MM.1S (cell line): ENCODE measurements around the gene KIAA1586.

ENCODE experiments used
- DNase-seq: peaks from one replicate; pipeline ENCODE4 v3.0.0-alpha.2; 2015
- H2AFZ ChIP-seq: fragments of 300-600 bp; sonication (generic); 2 replicates; pipeline ENCODE4 v1.6.0; 2016; ENCODE audit warnings: antibody characterized with exemption, low read length
- H3F3A ChIP-seq: fragments of 300-600 bp; sonication (generic); 2 replicates; pipeline ENCODE4 v1.6.1; 2016; ENCODE audit warnings: mild to moderate bottlenecking, antibody characterized with exemption, low read length, moderate library complexity, mixed read lengths; ENCODE audit not compliant: insufficient read depth
- H3K27ac ChIP-seq: fragments of 300-600 bp; sonication (generic); 2 replicates; pipeline ENCODE4 v1.5.1; 2016; ENCODE audit warnings: mild to moderate bottlenecking, low read length
- H3K27me3 ChIP-seq: fragments of 300-600 bp; sonication (generic); replicated peaks from 2 replicates; pipeline ENCODE4 v1.6.0; 2016; ENCODE audit warnings: low read length; ENCODE audit not compliant: insufficient read depth
- H3K36me3 ChIP-seq: fragments of 300-600 bp; sonication (generic); replicated peaks from 2 replicates; pipeline ENCODE4 v1.6.1; 2016; ENCODE audit warnings: mild to moderate bottlenecking, low read length, mixed read lengths; ENCODE audit not compliant: insufficient read depth
- H3K4me1 ChIP-seq: fragments of 300-600 bp; sonication (generic); 2 replicates; pipeline ENCODE4 v1.6.1; 2016; ENCODE audit warnings: low read length, mixed read lengths
- H3K4me2 ChIP-seq: fragments of 300-600 bp; sonication (generic); 2 replicates; pipeline ENCODE4 v1.6.0; 2016; ENCODE audit warnings: low read depth, low read length
- H3K4me3 ChIP-seq: fragments of 300-600 bp; sonication (generic); 2 replicates; pipeline ENCODE4 v1.5.1; 2016; ENCODE audit warnings: low read length, mixed read lengths
- H3K79me2 ChIP-seq: fragments of 300-600 bp; sonication (generic); 2 replicates; pipeline ENCODE4 v1.6.1; 2016; ENCODE audit warnings: mixed run types, low read length, mixed read lengths
- H3K9ac ChIP-seq: fragments of 300-600 bp; sonication (generic); 2 replicates; pipeline ENCODE4 v1.6.1; 2016; ENCODE audit warnings: low read length, mixed read lengths
- H3K9me2 ChIP-seq: fragments of 300-600 bp; sonication (generic); replicated peaks from 2 replicates; pipeline ENCODE4 v1.6.1; 2016; ENCODE audit warnings: mild to moderate bottlenecking, low read length, mixed read lengths; ENCODE audit not compliant: insufficient read depth
- H3K9me3 ChIP-seq: fragments of 300-600 bp; sonication (generic); replicated peaks from 2 replicates; pipeline ENCODE4 v1.6.1; 2016; ENCODE audit warnings: mild to moderate bottlenecking, low read length, mixed read lengths; ENCODE audit not compliant: insufficient read depth
- H4K20me1 ChIP-seq: fragments of 300-600 bp; sonication (generic); 2 replicates; pipeline ENCODE4 v1.6.1; 2016; ENCODE audit warnings: mild to moderate bottlenecking, low read length, moderate library complexity, mixed read lengths; ENCODE audit not compliant: insufficient read depth
- EZH2 ChIP-seq: fragments of 300-600 bp; sonication (generic); optimal IDR thresholded peaks from 2 replicates; pipeline ENCODE3; 2017; ENCODE audit warnings: low read depth, mild to moderate bottlenecking, antibody characterized with exemption, low read length, mixed read lengths
- EZH2phosphoT487 ChIP-seq: fragments of 300-600 bp; sonication (generic); IDR thresholded peaks from 2 replicates; pipeline ENCODE4 v1.6.1; 2018; ENCODE audit warnings: antibody characterized with exemption, low read length
- TF ChIP-seq, protein P1 (sequence below): fragments of 300-600 bp; sonication (generic); IDR thresholded peaks from 2 replicates; pipeline ENCODE4 v1.5.1; 2016; ENCODE audit warnings: antibody characterized with exemption, low read length, mixed read lengths

KIAA1586 gene

DNA sequence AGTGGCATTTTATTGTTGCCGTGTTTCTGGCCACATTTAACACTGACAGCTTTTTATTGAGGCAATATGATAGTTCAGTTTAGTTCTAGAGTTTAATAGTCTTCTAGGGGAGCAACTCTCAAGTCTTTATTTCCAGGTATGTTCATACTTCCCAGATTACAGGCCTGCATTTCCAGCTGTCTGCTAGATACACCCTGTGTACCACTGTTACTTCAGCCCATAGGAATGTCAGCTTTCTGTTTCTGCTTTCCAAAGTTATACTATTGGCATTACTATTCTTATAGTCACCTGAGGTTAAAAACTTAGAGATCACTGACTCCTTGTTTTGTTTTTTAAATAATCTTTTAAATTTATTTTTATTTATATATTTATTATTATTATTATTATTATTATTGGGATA, 51.1 kb downstream of the KIAA1586 start:
- Histone ChIP-seq H3K9me2 (no peaks in the 10 kb centered on the region), H3F3A (no peaks in the 10 kb centered on the region), H2AFZ (no peak overlapping the region), H3K27ac (no peak overlapping the region), H3K4me1 (peaks cover 7% of the 10 kb centered on the region; the same call in 1 of the 2 replicates), H3K36me3 (peaks cover 18% of the 10 kb centered on the region), H3K27me3 (no peaks in the 10 kb centered on the region), H3K79me2 (peaks cover 90% of the 10 kb centered on the region), H3K9ac (no peak overlapping the region), H3K4me2 (no peak overlapping the region), H3K4me3 (no peak overlapping the region), H3K9me3 (no peaks in the 10 kb centered on the region), H4K20me1 (no peaks in the 10 kb centered on the region; the same call in 1 of the 2 replicates)
- no peak for DNase-seq
- no peak for TF ChIP-seq EZH2
- TF ChIP-seq, protein P1, sequence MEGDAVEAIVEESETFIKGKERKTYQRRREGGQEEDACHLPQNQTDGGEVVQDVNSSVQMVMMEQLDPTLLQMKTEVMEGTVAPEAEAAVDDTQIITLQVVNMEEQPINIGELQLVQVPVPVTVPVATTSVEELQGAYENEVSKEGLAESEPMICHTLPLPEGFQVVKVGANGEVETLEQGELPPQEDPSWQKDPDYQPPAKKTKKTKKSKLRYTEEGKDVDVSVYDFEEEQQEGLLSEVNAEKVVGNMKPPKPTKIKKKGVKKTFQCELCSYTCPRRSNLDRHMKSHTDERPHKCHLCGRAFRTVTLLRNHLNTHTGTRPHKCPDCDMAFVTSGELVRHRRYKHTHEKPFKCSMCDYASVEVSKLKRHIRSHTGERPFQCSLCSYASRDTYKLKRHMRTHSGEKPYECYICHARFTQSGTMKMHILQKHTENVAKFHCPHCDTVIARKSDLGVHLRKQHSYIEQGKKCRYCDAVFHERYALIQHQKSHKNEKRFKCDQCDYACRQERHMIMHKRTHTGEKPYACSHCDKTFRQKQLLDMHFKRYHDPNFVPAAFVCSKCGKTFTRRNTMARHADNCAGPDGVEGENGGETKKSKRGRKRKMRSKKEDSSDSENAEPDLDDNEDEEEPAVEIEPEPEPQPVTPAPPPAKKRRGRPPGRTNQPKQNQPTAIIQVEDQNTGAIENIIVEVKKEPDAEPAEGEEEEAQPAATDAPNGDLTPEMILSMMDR: no peak

GRCh38 chr6:57102976-57103375, 56.5 kb downstream of the KIAA1586 start:
- H2AFZ ChIP-seq: no peak overlapping the region
- no peak for DNase-seq
- H3K4me3 ChIP-seq: no peak overlapping the region
- no peaks in the 10 kb centered on the region for H3K9me2 ChIP-seq
- no peak overlapping the region for H3K9ac ChIP-seq
- peaks cover 18% of the 10 kb centered on the region for H3K36me3 ChIP-seq
- H3K4me2 ChIP-seq: no peak overlapping the region
- H3K27ac ChIP-seq: no peak overlapping the region
- no peaks in the 10 kb centered on the region for H3K4me1 ChIP-seq
- no peaks in the 10 kb centered on the region for H4K20me1 ChIP-seq
- no peaks in the 10 kb centered on the region; the same call in 1 of the 2 replicates for H3F3A ChIP-seq
- H3K79me2 ChIP-seq: peaks cover 83% of the 10 kb centered on the region
- H3K27me3 ChIP-seq: no peaks in the 10 kb centered on the region
- no peak for TF ChIP-seq EZH2
- TF ChIP-seq, protein P1: no peak
- TF ChIP-seq EZH2phosphoT487: no peak
- H3K9me3 ChIP-seq: no peaks in the 10 kb centered on the region

DNA sequence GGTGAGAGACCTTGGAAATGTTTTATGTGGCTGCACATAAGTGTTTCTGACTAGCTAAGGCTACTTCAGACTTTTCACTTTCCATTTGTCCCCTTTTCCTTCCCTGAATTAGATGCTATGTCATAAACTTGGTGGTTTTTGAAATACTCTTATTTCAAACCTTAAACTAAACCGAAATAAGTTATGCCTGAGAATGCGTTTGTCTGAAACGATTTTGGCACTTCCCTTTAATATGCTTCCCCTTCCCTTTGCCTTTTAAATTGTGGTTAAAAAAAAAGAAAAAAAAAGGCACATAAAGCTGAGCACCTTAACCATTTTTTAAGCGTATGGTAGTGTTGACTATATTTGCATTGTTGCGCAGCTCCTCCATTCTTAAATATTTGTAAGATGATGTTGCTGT, 57.8 kb downstream of the KIAA1586 start:
- Histone ChIP-seq H3K4me1 (peaks cover 13% of the 10 kb centered on the region), H4K20me1 (0 out of 2 replicates have a peak, but pooled peaks cover 3% of the 10 kb centered on the region), H3F3A (no peaks in the 10 kb centered on the region; the same call in 1 of the 2 replicates), H3K79me2 (peaks cover 79% of the 10 kb centered on the region), H3K27ac (no peak overlapping the region), H3K27me3 (no peaks in the 10 kb centered on the region), H2AFZ (no peak overlapping the region), H3K4me3 (no peak overlapping the region), H3K9ac (no peak overlapping the region), H3K9me3 (no peaks in the 10 kb centered on the region), H3K9me2 (no peaks in the 10 kb centered on the region), H3K36me3 (peaks cover 18% of the 10 kb centered on the region), H3K4me2 (no peak overlapping the region)
- TF ChIP-seq EZH2phosphoT487 (no peak), EZH2 (no peak)
- TF ChIP-seq, protein P1: no peak
- no peak for DNase-seq
